C4-2B (cell line): ENCODE results near the gene GRIN1.

Source experiments
- H3K27ac ChIP-seq: fragments of 450-650 bp; 2 replicates; pipeline ENCODE4 v1.5.1; 2017
- ZFX ChIP-seq: fragments of 450-650 bp; IDR thresholded peaks from 2 replicates; pipeline ENCODE4 v1.6.1; 2017
- TF ChIP-seq, protein P1 (sequence below): fragments of 450-650 bp; conservative IDR thresholded peaks from 2 replicates; pipeline ENCODE4 v1.5.1; 2017; ENCODE audit warnings: mild to moderate bottlenecking

GRIN1 gene

GRCh38 chr9:137163805-137164204 is 24.9 kb downstream of the GRIN1 start:
- TF ChIP-seq ZFX, result no peak
- TF ChIP-seq, protein P1, sequence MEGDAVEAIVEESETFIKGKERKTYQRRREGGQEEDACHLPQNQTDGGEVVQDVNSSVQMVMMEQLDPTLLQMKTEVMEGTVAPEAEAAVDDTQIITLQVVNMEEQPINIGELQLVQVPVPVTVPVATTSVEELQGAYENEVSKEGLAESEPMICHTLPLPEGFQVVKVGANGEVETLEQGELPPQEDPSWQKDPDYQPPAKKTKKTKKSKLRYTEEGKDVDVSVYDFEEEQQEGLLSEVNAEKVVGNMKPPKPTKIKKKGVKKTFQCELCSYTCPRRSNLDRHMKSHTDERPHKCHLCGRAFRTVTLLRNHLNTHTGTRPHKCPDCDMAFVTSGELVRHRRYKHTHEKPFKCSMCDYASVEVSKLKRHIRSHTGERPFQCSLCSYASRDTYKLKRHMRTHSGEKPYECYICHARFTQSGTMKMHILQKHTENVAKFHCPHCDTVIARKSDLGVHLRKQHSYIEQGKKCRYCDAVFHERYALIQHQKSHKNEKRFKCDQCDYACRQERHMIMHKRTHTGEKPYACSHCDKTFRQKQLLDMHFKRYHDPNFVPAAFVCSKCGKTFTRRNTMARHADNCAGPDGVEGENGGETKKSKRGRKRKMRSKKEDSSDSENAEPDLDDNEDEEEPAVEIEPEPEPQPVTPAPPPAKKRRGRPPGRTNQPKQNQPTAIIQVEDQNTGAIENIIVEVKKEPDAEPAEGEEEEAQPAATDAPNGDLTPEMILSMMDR, result no peak
- no peak overlapping the region for H3K27ac ChIP-seq

GRCh38 chr9:137164370-137165249 is 25.7 kb downstream of the GRIN1 start:
- TF ChIP-seq, protein P1, result no peak
- TF ChIP-seq ZFX, result no peak
- no peak overlapping the region for H3K27ac ChIP-seq

DNA sequence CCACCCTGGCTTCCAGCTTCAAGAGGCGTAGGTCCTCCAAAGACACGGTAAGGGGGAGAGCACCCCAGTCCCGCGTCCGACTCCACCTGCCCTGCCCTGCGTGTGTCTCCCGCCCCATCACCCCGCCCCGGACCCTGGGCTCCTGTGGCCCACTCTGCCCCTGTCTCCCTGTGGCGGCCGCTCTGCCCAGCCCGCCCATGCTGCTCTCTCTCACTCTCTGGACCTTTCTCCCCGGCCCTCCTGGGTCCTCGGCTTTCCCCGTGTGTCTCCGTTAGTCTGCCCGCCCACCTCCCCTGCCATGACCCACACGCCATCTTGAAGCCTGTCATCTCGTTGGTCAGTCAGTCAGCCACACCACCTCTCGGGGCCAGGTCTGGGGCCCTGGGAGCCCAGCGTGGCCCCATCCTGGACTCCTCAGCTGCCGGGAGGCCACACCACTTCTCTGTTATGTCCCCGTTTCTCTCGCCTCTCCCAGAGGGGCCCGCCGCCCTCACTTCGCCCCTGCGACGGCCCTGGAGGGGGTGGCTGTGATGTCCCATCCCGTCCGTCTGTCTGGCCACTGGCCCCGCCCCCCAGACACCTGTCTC is 26.4 kb downstream of the GRIN1 start:
- H3K27ac ChIP-seq, result no peak overlapping the region
- TF ChIP-seq, protein P1, result no peak
- TF ChIP-seq ZFX, result no peak

DNA sequence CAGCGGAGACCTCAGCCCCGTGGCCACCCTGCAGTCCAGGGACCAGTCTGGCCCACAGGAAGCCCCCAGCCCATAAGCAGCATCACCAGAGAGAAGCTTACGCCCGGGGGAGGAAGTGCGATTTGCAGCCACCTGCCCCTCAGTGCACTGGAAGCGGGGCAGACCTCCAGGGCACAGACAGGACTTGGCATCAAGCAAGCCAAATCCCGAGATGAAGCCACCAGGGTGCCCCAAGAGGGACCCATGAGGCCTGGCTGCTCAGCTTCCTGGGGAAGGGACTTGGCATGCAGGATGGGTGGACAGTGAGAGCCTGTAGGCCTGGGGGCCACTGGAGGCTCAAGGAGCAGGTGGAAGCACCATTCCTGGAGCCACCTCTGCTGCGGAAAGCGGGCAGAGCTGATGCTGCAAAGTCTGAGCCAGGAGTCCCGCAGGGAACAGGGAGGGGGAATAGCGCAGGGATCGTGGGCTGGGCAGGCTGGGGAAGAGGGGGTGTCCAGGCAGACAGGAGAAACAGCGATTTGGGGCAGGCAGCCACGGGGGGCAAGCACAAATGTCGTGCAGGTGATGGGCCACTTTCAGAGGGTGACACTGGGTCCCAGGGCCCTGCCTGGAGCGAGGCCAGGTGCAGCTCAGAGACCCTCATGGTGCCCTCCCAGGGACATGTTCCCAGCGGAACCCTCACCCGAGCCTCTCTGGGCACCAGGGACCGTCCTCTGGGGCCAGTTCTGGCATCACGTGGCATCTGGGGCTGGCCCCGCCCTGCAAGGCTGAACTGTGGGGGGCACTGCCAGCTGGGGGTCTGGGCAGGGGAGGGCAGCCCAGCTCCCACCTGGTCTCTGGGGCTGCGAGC is 27.7 kb downstream of the GRIN1 start:
- TF ChIP-seq, protein P1, result no peak
- no peak for TF ChIP-seq ZFX
- H3K27ac ChIP-seq, result peak overlapping the region; percentile 100

DNA sequence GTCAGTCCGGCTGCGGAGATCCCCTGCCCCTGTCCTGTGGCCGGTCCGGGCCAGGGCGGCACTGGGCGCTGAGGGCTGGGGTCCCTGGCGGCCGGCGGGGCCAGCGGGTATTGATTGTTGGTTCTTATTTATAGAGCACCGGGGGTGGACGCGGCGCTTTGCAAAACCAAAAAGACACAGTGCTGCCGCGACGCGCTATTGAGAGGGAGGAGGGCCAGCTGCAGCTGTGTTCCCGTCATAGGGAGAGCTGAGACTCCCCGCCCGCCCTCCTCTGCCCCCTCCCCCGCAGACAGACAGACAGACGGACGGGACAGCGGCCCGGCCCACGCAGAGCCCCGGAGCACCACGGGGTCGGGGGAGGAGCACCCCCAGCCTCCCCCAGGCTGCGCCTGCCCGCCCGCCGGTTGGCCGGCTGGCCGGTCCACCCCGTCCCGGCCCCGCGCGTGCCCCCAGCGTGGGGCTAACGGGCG is 28.4 kb downstream of the GRIN1 start:
- H3K27ac ChIP-seq, result peak overlapping the region; percentile 100
- no peak for TF ChIP-seq ZFX
- TF ChIP-seq, protein P1, result no peak

- TF ChIP-seq ZFX, result no peak
- TF ChIP-seq, protein P1, result no peak
- H3K27ac ChIP-seq, result peak overlapping the region; percentile 100
Measured at GRCh38 chr9:137167747-137168572, 29.0 kb downstream of the GRIN1 start.
